SK-N-SH (cell line): ENCODE measurements around the gene CDH2.

ENCODE experiments used
- CHD2 ChIP-seq: fragments of 150-350 bp; IDR thresholded peaks from 2 replicates; pipeline ENCODE4 v1.6.1; 2018; ENCODE audit warnings: low read length; ENCODE audit not compliant: partially characterized antibody
- EP300 ChIP-seq, 2 experiments: IDR thresholded peaks; 2 replicates each; pipeline versions ENCODE4 v1.4.0 to v1.6.1; 2012; ENCODE audit warnings: borderline replicate concordance in 1 of 2, low read depth in 1 of 2, low read length in 1 of 2
- GATA2 ChIP-seq: sonication (generic); formaldehyde crosslinking; IDR thresholded peaks from 2 replicates; pipeline ENCODE4 v1.5.0; 2020; ENCODE audit warnings: mild to moderate bottlenecking, missing genetic modification reagents
- POLR2AphosphoS5 ChIP-seq: IDR thresholded peaks from 2 replicates; pipeline ENCODE4 v1.6.1; 2012; ENCODE audit warnings: low read depth, low read length
- RXRA ChIP-seq: IDR thresholded peaks from 2 replicates; pipeline ENCODE4 v1.4.0; 2012; ENCODE audit warnings: low read depth, mild to moderate bottlenecking, borderline replicate concordance
- TF ChIP-seq, protein P1 (sequence below): fragments of 200-600 bp; sonication (generic); IDR thresholded peaks from 2 replicates; pipeline ENCODE4 v1.6.1; 2017; ENCODE audit warnings: antibody characterized with exemption, mild to moderate bottlenecking, moderate library complexity
- TF ChIP-seq, protein P2 (sequence below): IDR thresholded peaks from 2 replicates; pipeline ENCODE4 v1.6.1; 2012; ENCODE audit warnings: mild to moderate bottlenecking, low read depth, low read length, moderate library complexity
- TF ChIP-seq, protein P3 (sequence below): IDR thresholded peaks from 2 replicates; pipeline ENCODE4 v1.4.0; 2012; ENCODE audit warnings: low read depth, borderline replicate concordance

DNA sequence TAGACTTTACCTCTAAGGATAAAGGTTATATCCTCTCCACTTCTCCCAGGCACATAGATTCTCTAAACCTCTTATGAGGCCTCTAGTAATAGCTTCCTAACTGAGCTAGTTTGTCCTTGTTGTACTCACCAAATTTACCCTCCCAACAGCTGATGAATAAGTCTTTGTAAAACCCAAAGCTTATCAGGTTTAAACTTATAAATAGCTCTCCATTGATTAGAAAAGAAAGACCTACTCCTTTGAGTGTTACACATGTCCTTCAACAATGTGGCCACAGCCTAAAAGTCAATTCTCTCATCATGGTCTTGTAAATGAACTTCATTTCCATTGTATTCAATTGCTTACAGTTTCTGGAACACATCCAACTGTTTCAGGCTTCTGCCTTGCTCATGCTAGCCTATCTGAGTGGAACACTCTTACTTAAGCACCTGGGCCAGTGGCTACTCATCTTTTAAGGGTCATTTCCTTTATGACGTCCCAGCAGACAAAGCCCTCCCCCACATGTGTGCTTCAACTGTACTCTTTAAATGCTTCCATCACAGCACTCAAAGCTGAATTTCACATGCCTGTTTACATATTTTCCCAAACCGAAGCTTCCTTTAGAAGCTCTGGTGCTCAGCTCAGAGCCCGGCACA lies 131.6 kb downstream of the CDH2 start:
- TF ChIP-seq POLR2AphosphoS5 (no peak), EP300 (IDR thresholded peaks at IDR 0.05; ENCODE audit: borderline replicate concordance in 1 of 2, low read depth in 1 of 2, low read length in 1 of 2) (no peak), GATA2 (CRISPR knock-in tag) (no peak), CHD2 (no peak), RXRA (no peak)
- TF ChIP-seq, protein P1, sequence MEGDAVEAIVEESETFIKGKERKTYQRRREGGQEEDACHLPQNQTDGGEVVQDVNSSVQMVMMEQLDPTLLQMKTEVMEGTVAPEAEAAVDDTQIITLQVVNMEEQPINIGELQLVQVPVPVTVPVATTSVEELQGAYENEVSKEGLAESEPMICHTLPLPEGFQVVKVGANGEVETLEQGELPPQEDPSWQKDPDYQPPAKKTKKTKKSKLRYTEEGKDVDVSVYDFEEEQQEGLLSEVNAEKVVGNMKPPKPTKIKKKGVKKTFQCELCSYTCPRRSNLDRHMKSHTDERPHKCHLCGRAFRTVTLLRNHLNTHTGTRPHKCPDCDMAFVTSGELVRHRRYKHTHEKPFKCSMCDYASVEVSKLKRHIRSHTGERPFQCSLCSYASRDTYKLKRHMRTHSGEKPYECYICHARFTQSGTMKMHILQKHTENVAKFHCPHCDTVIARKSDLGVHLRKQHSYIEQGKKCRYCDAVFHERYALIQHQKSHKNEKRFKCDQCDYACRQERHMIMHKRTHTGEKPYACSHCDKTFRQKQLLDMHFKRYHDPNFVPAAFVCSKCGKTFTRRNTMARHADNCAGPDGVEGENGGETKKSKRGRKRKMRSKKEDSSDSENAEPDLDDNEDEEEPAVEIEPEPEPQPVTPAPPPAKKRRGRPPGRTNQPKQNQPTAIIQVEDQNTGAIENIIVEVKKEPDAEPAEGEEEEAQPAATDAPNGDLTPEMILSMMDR, result no peak
- TF ChIP-seq, protein P2, sequence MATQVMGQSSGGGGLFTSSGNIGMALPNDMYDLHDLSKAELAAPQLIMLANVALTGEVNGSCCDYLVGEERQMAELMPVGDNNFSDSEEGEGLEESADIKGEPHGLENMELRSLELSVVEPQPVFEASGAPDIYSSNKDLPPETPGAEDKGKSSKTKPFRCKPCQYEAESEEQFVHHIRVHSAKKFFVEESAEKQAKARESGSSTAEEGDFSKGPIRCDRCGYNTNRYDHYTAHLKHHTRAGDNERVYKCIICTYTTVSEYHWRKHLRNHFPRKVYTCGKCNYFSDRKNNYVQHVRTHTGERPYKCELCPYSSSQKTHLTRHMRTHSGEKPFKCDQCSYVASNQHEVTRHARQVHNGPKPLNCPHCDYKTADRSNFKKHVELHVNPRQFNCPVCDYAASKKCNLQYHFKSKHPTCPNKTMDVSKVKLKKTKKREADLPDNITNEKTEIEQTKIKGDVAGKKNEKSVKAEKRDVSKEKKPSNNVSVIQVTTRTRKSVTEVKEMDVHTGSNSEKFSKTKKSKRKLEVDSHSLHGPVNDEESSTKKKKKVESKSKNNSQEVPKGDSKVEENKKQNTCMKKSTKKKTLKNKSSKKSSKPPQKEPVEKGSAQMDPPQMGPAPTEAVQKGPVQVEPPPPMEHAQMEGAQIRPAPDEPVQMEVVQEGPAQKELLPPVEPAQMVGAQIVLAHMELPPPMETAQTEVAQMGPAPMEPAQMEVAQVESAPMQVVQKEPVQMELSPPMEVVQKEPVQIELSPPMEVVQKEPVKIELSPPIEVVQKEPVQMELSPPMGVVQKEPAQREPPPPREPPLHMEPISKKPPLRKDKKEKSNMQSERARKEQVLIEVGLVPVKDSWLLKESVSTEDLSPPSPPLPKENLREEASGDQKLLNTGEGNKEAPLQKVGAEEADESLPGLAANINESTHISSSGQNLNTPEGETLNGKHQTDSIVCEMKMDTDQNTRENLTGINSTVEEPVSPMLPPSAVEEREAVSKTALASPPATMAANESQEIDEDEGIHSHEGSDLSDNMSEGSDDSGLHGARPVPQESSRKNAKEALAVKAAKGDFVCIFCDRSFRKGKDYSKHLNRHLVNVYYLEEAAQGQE, result peak; percentile 52; the same call in 1 of the 2 replicates
- TF ChIP-seq, protein P3, sequence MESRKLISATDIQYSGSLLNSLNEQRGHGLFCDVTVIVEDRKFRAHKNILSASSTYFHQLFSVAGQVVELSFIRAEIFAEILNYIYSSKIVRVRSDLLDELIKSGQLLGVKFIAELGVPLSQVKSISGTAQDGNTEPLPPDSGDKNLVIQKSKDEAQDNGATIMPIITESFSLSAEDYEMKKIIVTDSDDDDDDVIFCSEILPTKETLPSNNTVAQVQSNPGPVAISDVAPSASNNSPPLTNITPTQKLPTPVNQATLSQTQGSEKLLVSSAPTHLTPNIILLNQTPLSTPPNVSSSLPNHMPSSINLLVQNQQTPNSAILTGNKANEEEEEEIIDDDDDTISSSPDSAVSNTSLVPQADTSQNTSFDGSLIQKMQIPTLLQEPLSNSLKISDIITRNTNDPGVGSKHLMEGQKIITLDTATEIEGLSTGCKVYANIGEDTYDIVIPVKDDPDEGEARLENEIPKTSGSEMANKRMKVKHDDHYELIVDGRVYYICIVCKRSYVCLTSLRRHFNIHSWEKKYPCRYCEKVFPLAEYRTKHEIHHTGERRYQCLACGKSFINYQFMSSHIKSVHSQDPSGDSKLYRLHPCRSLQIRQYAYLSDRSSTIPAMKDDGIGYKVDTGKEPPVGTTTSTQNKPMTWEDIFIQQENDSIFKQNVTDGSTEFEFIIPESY, result no peak
